ENCODE measurements around the gene HOXC6.
A peak's percentile ranks its signal among the peaks of the same experiment; 100 is the strongest.

The HOXC6 gene

GRCh38 chr12:54000116-54001114 lies 27.8 kb upstream of the HOXC6 start, which contains the start of gene HOXC9:
Gene HOXC9, plus strand, starts transcription at chr12:54000161. Its CDS starts 28 bp downstream, at chr12:54000189.
- POLR2A ChIA-PET = interaction anchor here (0.6 to 3.7 kb wide), 17 partner anchors 8 to 388 kb away, joined by 3 to 34 read pairs (median 4); partner anchors contain the start of genes CBX5, HNRNPA1, HOXC10 and HOXC13
- Histone ChIP-seq H3K9me3 (ENCODE audit: control insufficient read depth, insufficient read depth, low read depth, low read length) (no peaks in the 10 kb centered on the region), H3K4me3 (ENCODE audit: low read depth, low read length) (peak within 1 kb of the TSS; percentile 94), H3K4me1 (ENCODE audit: control insufficient read depth, insufficient read depth, low read length) (peaks cover 41% of the 10 kb centered on the region), H3K36me3 (ENCODE audit: control insufficient read depth in 2 of 2, insufficient read depth in 1 of 2, low read length in 2 of 2) (peaks cover 8 to 15% of the 10 kb centered on the region in 2 experiments; a peak in 2 of 3 replicates), H3K27ac (ENCODE audit: extremely low read depth, low read depth, low read length) (peak within 1 kb of the TSS; percentile 99)
- CTCF ChIA-PET = interaction anchor here (0.5 to 6.7 kb wide), 18 partner anchors 10 to 378 kb away, joined by 3 to 49 read pairs (median 4); partner anchors contain the start of genes HOXC10 and SMUG1
- TF ChIP-seq ELK4 (IDR thresholded peaks at IDR 0.05; ENCODE audit: borderline replicate concordance, low read depth, low read length) (no peak), ZNF175 (tag by site-specific recombination; IDR thresholded peaks at IDR 0.05) (no peak), ZNF335 (tag by site-specific recombination; conservative IDR thresholded peaks at IDR 0.05) (peak; percentile 81), TRIM28 (IDR thresholded peaks at IDR 0.05; ENCODE audit: borderline replicate concordance, low read length) (no peak), ZNF561 (tag by site-specific recombination; IDR thresholded peaks at IDR 0.05; ENCODE audit: borderline replicate concordance) (no peak), GFI1B (tag by site-specific recombination; IDR thresholded peaks at IDR 0.05) (no peak), BCL11B (tag by site-specific recombination; IDR thresholded peaks at IDR 0.05; ENCODE audit: low read depth) (no peak), ZNF292 (tag by site-specific recombination; IDR thresholded peaks at IDR 0.05; ENCODE audit: borderline replicate concordance, low read depth) (no peak), PATZ1 (tag by site-specific recombination; IDR thresholded peaks at IDR 0.05) (no peak; the same call in 1 of the 2 replicates), EGR2 (tag by site-specific recombination; IDR thresholded peaks at IDR 0.05; ENCODE audit: low read depth) (peak; percentile 35), ZNF19 (tag by site-specific recombination; IDR thresholded peaks at IDR 0.05; ENCODE audit: low read depth) (no peak), KLF9 (tag by site-specific recombination; IDR thresholded peaks at IDR 0.05; ENCODE audit: low read depth) (peak; percentile 49), ZNF280C (tag by site-specific recombination; IDR thresholded peaks at IDR 0.05) (no peak), HOXC10 (CRISPR knock-in tag; IDR thresholded peaks at IDR 0.05) (no peak), PBX3 (CRISPR knock-in tag; IDR thresholded peaks at IDR 0.05) (0 out of 2 replicates have a peak, but pooled peaks have one; percentile 69), ZBTB1 (tag by site-specific recombination; IDR thresholded peaks at IDR 0.05) (no peak), ZBTB7A (tag by site-specific recombination; IDR thresholded peaks at IDR 0.05; ENCODE audit: low read depth) (no peak), HIC1 (tag by site-specific recombination; IDR thresholded peaks at IDR 0.05) (no peak), ZNF138 (tag by site-specific recombination; IDR thresholded peaks at IDR 0.05; ENCODE audit: borderline replicate concordance) (no peak), GLIS2 (tag by site-specific recombination; IDR thresholded peaks at IDR 0.05) (peak; percentile 70), IKZF3 (tag by site-specific recombination; IDR thresholded peaks at IDR 0.05) (no peak; the same call in 1 of the 2 replicates), ZNF223 (tag by site-specific recombination; IDR thresholded peaks at IDR 0.05) (no peak), ZBTB48 (tag by site-specific recombination; IDR thresholded peaks at IDR 0.05) (no peak), ZNF404 (tag by site-specific recombination; IDR thresholded peaks at IDR 0.05) (no peak), ZNF530 (tag by site-specific recombination; IDR thresholded peaks at IDR 0.05; ENCODE audit: low read depth) (no peak), ZNF449 (tag by site-specific recombination; IDR thresholded peaks at IDR 0.05) (no peak)
